ENCODE measurements around the gene B3GALT4.
A peak's percentile ranks its signal among the peaks of the same experiment; 100 is the strongest.

Gene B3GALT4

DNA sequence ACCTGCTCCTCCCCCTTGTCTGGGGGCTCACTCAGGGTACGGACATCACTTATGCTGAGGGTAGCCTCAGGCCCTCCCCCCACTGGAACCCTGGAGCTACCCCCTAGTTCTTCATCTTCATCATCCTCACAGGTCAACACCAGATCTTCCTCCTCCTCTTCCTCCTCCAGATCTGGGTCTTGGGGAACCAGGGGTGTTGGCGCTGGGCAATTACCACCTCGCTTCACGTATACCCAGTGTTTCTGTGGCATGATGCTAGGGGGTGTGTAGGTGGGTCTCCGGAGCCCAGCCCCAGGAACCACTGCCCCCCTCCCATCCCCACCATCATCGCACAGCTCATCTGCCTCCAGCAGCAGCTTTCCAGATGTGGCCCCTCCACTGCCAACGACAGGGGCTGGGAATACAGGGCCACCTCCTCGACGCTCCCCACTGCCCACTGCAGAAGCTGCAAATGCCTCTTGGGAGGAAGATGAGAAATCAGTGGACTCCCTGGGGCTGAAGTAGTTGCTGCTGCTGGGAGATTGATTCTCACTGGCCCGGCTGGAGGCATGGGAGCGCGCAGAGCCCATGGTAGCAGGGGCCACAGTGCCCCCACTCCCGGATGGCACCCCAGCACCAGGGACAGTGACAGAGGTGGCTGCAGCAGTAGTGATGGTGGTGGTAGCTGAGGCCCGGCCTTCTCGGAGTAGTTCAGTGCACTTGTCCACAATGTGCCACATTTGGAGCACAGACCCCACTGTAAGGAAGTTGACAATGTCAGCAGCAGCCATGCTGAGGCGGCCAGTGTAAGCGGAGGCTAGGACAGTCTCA is 39.1 kb downstream of the B3GALT4 start:
- DNase-seq, result no peak

DNA sequence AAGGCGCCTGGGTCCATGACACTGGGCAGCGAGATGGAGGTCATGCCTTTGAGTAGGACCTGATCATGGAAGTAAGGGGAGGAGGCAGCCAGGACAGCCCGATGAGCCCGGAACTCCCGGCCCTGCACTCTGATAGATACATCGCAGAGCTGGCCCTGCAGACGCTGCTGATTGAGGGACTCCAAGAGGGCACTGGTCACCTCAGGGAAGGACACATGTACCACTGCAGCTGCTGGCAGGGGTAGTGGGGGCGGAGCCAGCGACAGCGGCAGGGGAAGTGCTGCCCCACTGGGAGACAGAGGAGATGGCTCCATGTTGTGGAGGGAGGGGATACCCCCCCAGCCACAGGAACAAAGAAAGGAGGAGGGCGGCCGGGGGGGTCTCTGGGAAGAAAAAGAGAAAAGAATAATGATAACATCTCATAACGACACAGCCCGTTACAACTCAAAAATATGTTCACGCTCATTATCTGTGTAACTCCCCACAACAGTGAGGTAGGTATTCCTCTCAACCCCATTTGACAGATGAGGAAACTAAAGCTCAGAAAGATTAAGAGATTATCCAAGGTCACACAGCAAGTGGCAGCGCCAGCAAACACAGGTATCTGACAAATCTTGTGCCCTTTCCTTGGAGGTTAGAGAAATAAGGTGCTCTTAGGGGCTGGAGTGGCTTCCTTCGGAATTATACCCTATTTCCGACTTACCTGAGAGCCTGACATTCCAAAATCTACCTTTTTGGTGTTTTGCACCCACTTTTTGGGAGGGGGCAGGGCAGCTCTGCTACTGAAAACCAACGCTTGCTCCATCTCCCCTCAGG is 39.9 kb downstream of the B3GALT4 start:
- no peak for DNase-seq

DNA sequence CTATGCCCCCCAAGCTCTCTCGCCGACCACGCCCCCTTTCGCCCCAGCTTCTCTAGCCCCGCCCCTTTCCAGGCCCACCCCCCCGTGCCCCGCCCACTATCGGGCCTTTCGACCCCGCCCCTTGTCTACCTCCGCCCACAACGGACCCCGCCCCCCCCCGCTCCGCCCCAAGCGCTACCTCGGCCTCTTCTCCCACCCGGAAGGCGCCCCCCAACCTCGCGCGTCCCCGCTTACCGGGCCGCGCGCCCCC is 40.4 kb downstream of the B3GALT4 start:
- no peak for DNase-seq

DNA sequence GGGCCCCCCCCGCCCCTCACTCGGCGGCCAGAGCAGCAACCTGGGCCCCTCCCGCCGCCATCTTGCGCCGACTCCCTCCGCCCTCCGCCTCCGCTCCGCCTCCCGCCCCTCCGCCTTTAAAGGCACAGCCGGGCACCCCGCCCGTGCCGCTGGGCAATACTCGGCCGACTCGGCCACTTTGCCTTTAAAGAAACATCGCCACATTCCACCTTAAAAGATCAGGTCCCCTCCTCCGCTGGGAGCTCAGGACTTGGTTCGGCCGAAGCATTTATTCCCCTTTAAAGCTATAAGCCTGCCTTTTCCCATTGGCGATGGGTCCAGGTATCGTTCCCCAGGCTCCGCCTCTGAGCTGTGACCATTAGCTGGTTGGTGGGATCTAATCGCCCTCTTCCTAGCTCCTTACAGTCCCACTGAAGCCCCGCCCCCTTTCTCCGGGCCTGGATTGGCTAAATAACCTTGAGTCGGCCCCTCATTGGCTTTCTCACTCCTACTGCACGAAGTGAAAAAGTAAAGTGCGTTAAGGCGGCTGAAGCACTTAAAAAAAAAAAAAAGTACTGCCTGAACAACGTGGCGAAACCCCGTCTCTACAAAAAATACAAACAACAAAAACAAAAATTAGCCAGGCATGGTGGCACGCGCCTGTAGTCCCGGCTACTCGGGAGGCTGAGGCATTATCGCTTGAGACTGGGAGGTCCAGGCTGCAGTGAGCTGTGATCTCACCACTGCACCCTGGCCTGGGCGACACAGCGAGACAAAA is 40.9 kb downstream of the B3GALT4 start, which contains the start of gene ZBTB22:
Gene ZBTB22, minus strand, starts transcription at position 76 of the 757 bp plus-strand sequence. CDS start 828 bp downstream, outside the sequence.
- peak; percentile 97 for DNase-seq

DNA sequence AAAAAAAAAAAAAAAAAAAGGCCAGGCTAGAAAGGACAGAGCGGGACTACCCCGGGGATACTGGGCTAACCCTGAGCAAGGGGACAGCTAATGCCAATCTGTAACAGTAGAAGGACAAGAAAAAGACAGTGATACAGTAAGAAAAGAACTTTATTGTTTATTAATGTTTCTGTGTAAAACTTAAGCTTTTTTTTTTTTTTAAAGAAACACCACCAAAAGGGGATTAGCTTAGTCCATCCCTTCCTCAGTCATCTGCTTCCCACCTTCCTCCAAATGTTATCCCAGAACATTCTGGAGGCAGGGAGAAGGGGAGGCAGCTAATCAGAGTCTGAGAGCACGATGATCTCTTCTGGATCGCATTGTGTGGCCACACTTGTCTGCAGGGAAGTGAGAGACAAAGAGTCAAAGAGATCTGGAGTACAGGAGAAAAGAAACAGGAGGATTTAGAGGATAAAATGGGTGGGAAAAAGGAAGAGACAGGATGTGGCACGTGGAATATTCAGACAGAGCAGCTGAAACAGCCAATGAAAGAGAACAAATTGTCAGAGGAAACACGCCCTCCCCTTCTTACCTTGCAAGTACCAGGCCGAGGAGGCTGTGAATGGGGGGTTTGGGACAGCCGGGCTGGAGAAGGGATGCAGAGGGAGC is 41.6 kb downstream of the B3GALT4 start:
- no peak for DNase-seq

DNA sequence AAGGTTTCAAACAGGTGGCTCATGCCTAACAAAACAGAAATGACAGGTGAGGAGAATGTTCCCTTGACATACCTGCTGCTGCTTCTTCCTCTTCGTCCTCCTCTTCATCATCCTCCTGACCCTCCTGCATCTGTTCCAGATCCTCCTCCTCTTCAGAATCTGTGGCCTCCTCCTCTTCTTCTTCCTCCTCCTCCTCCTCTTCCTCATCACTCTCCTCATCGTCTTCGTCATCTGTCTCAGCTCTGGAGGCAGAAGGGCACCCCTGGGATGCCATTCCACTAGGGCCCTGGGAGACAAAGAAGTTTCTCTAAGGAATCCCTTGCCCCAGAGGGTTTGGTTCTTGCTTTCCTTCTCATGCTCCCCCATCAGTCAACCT is 43.0 kb downstream of the B3GALT4 start:
- DNase-seq, result no peak

GRCh38 chr6:33320315-33321181 is 43.6 kb downstream of the B3GALT4 start:
- DNase-seq, result no peak

DNA sequence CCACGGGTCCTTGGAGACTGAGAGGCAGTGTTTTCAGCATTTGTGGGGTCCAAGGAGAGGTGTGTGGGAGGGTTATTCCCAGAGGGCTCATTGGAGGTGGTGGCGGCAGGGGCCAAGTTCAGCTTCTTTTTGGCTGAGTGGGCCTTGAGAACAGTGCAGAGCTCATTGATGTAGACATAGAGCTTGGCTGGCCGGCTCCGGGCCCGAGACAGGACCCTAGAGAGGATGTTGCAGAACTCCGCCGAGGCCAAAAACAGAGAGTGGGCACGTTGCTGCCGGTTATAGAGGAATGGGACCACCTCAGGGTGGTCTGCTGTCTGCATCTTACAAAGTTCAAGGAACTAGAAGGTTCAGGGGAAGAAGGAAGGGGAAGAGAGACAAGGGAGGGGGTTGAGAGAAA is 44.3 kb downstream of the B3GALT4 start:
- DNase-seq, result no peak

DNA sequence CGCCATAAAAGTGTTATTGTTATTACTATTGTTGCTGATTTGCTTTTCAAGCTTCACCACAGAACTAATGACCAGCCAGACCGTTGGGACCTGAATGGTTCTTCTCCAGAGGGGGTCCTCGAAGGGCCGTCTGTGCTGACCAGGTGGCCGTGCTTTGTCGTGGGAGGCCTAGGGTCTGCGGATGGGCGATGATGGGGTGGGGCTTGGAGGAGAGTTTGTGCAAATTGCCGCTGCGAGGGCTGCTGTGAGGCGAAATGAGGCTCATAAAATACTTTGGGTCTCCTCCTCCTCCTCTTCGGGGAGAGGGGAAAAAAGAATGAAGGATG is 46.7 kb downstream of the B3GALT4 start:
- DNase-seq, result no peak

DNA sequence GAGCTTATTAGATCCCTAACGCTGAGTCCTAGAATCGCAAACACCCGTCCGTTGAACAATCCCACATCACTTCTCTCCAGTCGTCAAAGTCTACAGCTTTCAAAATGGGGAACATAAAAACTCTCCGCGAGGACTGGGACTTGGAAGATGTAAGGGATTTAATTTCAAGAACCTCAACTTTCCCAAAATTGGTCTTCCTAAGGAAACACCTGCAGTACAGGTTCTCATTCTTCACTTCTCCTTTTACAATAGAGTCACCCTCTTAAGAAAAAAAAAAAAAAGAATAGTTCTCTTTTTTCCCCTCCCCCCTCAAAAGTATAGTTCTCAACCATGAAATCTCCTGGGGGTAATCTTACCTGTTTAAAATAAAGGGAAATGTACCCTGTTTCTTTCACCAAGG is 47.2 kb downstream of the B3GALT4 start:
- no peak for DNase-seq

Data from CD4-positive, alpha-beta T cell treated with Interleukin-10 for 1 hour (primary cell).